Liver (tissue), 9 donors: ENCODE data around the gene PNLIPRP3. TPM values are rescaled to one million over a fixed set of nuclear protein-coding genes. Genes with fewer than 3 reads are reported as not detected.

Experiments used
- DNase-seq: peaks from one replicate; pipeline ENCODE4 v3.0.0-alpha.2; 2017; ENCODE audit warnings: low spot score
- H3K27ac ChIP-seq, 2 donors: one replicate each; pipeline ENCODE4 v1.7.0; 2013; ENCODE audit warnings: inconsistent platforms in 2 of 2, low read length in 2 of 2, control low read depth in 1 of 2, low read depth in 1 of 2, mild to moderate bottlenecking in 1 of 2
- H3K27me3 ChIP-seq, 4 donors: one replicate each; pipeline versions ENCODE4 v1.6.1 to v1.7.0; 2013; ENCODE audit warnings: low read length in 3 of 4, inconsistent platforms in 1 of 4, mild to moderate bottlenecking in 1 of 4, moderate library complexity in 1 of 4; ENCODE audit not compliant: control insufficient read depth in 4 of 4, insufficient read depth in 4 of 4
- H3K36me3 ChIP-seq, 4 donors: one replicate each; pipeline versions ENCODE4 v1.6.1 to v1.7.0; 2013; ENCODE audit warnings: low read length in 3 of 4, mild to moderate bottlenecking in 3 of 4, low read depth in 1 of 4, moderate library complexity in 1 of 4; ENCODE audit not compliant: control insufficient read depth in 4 of 4, insufficient read depth in 3 of 4
- H3K4me1 ChIP-seq, 4 donors: one replicate each; pipeline versions ENCODE4 v1.6.1 to v1.7.0; 2013; ENCODE audit warnings: low read length in 3 of 4, mild to moderate bottlenecking in 3 of 4, moderate library complexity in 1 of 4; ENCODE audit not compliant: control insufficient read depth in 4 of 4, insufficient read depth in 4 of 4
- H3K4me3 ChIP-seq, 3 donors: one replicate each; pipeline versions ENCODE4 v1.6.1 to v1.7.0; 2013; ENCODE audit warnings: low read length in 3 of 3, control low read depth in 1 of 3, low read depth in 1 of 3, mild to moderate bottlenecking in 1 of 3
- H3K9ac ChIP-seq, 2 donors: one replicate each; pipeline ENCODE4 v1.7.0; 2013; ENCODE audit warnings: low read length in 2 of 2, mild to moderate bottlenecking in 2 of 2, moderate library complexity in 2 of 2, control low read depth in 1 of 2, low read depth in 1 of 2
- H3K9me3 ChIP-seq, 4 donors: one replicate each; pipeline versions ENCODE4 v1.6.1 to v1.7.0; 2013; ENCODE audit warnings: low read length in 3 of 4; ENCODE audit not compliant: control insufficient read depth in 4 of 4
- ATF3 ChIP-seq: IDR thresholded peaks from 2 replicates; pipeline ENCODE4 v1.6.1; 2016; ENCODE audit warnings: antibody characterized with exemption
- CTCF ChIP-seq: fragments of 150-350 bp; IDR thresholded peaks from 2 replicates; pipeline ENCODE4 v1.5.1; 2017; ENCODE audit warnings: improper control_type of control experiment, low read depth, low read length; ENCODE audit not compliant: missing input control
- EGR1 ChIP-seq, 2 donors: IDR thresholded peaks; 2 replicates each; pipeline ENCODE4 v1.6.1; 2016 to 2018; ENCODE audit warnings: antibody characterized with exemption in 2 of 2, low read depth in 2 of 2
- FOXA1 ChIP-seq: IDR thresholded peaks from 2 replicates; pipeline ENCODE4 v1.6.1; 2016; ENCODE audit warnings: antibody characterized with exemption
- FOXA2 ChIP-seq: IDR thresholded peaks from 2 replicates; pipeline ENCODE4 v1.6.1; 2016; ENCODE audit warnings: antibody characterized with exemption
- GABPA ChIP-seq, 2 donors: IDR thresholded peaks in 1 of 2; conservative IDR thresholded peaks in 1 of 2; 2 replicates each; pipeline ENCODE4 v1.6.1; 2016; ENCODE audit warnings: antibody characterized with exemption in 2 of 2, mild to moderate bottlenecking in 1 of 2, moderate library complexity in 1 of 2
- HNF4A ChIP-seq, 2 donors: conservative IDR thresholded peaks; 2 replicates each; pipeline ENCODE4 v1.6.1; 2016; ENCODE audit warnings: antibody characterized with exemption in 2 of 2, mild to moderate bottlenecking in 2 of 2
- HNF4G ChIP-seq: IDR thresholded peaks from 2 replicates; pipeline ENCODE4 v1.6.1; 2016; ENCODE audit warnings: antibody characterized with exemption
- JUND ChIP-seq, 2 donors: IDR thresholded peaks; 2 replicates each; pipeline ENCODE4 v1.6.1; 2016; ENCODE audit warnings: antibody characterized with exemption in 2 of 2
- NR2F2 ChIP-seq: IDR thresholded peaks from 2 replicates; pipeline ENCODE4 v1.6.1; 2016; ENCODE audit warnings: antibody characterized with exemption
- RAD21 ChIP-seq, 2 donors: IDR thresholded peaks; 2 replicates each; pipeline ENCODE4 v1.6.1; 2016; ENCODE audit warnings: antibody characterized with exemption in 2 of 2, mild to moderate bottlenecking in 2 of 2
- RXRA ChIP-seq, 2 donors: IDR thresholded peaks; 2 replicates each; pipeline ENCODE4 v1.6.1; 2017 to 2018; ENCODE audit warnings: antibody characterized with exemption in 2 of 2, mild to moderate bottlenecking in 1 of 2
- SP1 ChIP-seq: IDR thresholded peaks from 2 replicates; pipeline ENCODE4 v1.6.1; 2018; ENCODE audit warnings: antibody characterized with exemption, mild to moderate bottlenecking
- TAF1 ChIP-seq: conservative IDR thresholded peaks from 2 replicates; pipeline ENCODE4 v1.6.1; 2016; ENCODE audit warnings: antibody characterized with exemption, mild to moderate bottlenecking
- YY1 ChIP-seq: IDR thresholded peaks from 2 replicates; pipeline ENCODE4 v1.6.1; 2016; ENCODE audit warnings: antibody characterized with exemption, mild to moderate bottlenecking
- polyA plus RNA-seq, 2 donors: library from polyadenylated mRNA; stranded (reverse) in 1 of 2; unstranded in 1 of 2; fragments of 200-250 nt in 1 of 2; fragments of >200 nt in 1 of 2; fragmentation: Nextera tagmentation in 1 of 2; extraction: Ambion mirVana in 1 of 2; gene quantifications; one replicate each; pipeline versions ENCODE4 v1.2.1 to v1.2.3, GENCODE V29; 2013 to 2015
- total RNA-seq, 2 donors: library from RNA; depleted of rRNA; stranded (reverse); fragments of >200 nt; gene quantifications; one replicate each; pipeline ENCODE4 v1.2.3, GENCODE V29; 2014
- TF ChIP-seq, protein P1 (sequence below): IDR thresholded peaks from 2 replicates; pipeline ENCODE4 v1.6.1; 2016; ENCODE audit warnings: antibody characterized with exemption
- TF ChIP-seq, protein P2 (sequence below): IDR thresholded peaks from 2 replicates; pipeline ENCODE4 v1.6.1; 2016; ENCODE audit warnings: antibody characterized with exemption
- TF ChIP-seq, protein P3 (sequence below): IDR thresholded peaks from 2 replicates; pipeline ENCODE4 v1.6.1; 2016; ENCODE audit warnings: antibody characterized with exemption, mild to moderate bottlenecking
- donor health status: healthy.
- donor health status: healthy.
- donor health status: healthy.
- donor health status: healthy.
- donor health status: healthy.

PNLIPRP3 gene
- total and polyA plus RNA-seq, 4 donors: not detected

DNA sequence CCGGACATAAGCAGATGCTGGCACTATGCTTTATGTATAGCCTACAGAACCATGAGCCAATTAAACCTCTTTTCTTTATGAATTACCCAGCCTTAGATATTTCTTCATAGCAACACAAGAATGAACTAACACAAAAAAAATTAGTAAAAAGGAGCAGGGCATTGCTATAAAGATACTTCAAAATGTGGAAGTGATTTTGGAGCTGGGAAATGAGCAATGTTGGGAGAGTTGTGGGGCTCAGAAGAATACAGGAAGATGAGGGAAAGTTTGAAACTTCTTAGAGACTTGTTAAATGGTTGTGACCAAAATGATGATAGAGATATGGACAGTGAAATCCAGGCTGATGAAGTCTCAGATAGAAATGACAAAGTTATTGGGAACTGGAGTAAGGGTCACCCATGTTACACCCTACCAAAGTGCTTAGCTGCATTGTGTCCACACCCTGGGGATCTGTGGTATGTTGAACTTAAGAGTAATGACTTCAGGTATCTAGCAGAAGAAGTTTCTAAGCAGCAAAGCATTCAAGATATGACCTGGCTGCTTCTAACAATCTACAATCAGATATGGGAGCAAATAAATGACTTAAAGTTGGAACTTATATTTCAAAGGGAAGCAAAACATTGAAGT, 24.2 kb downstream of the PNLIPRP3 start (continued):
- TF ChIP-seq, protein P1, sequence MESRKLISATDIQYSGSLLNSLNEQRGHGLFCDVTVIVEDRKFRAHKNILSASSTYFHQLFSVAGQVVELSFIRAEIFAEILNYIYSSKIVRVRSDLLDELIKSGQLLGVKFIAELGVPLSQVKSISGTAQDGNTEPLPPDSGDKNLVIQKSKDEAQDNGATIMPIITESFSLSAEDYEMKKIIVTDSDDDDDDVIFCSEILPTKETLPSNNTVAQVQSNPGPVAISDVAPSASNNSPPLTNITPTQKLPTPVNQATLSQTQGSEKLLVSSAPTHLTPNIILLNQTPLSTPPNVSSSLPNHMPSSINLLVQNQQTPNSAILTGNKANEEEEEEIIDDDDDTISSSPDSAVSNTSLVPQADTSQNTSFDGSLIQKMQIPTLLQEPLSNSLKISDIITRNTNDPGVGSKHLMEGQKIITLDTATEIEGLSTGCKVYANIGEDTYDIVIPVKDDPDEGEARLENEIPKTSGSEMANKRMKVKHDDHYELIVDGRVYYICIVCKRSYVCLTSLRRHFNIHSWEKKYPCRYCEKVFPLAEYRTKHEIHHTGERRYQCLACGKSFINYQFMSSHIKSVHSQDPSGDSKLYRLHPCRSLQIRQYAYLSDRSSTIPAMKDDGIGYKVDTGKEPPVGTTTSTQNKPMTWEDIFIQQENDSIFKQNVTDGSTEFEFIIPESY: no peak

DNA sequence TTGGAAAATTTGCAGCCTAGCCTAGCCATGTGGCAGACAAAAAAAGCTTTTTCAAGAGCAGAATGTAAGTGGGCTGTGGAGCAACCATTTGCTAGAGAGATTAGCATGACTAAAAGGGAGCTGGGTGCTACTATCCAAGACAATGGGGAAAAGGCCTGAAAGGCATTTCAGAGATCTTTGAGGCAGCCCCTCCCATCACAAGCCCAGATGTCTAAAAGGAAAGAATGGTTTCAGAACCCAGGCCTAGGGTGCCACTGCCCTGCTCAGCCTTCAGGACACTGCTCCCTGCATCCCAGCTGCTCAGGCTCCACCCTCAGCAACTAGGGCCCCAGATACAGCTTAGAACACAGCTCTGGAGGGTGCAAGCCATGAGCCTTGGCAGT, 24.7 kb downstream of the PNLIPRP3 start:
- TF ChIP-seq GABPA (IDR thresholded peaks at IDR 0.05 in 1 of 2, conservative IDR thresholded peaks at IDR 0.05 in 1 of 2) (no peak), EGR1 (IDR thresholded peaks at IDR 0.05; ENCODE audit: low read depth in 2 of 2) (no peak), TAF1 (no peak), FOXA2 (no peak), SP1 (no peak), ATF3 (no peak), HNF4G (no peak), RXRA (IDR thresholded peaks at IDR 0.05) (no peak)
- TF ChIP-seq, protein P2, sequence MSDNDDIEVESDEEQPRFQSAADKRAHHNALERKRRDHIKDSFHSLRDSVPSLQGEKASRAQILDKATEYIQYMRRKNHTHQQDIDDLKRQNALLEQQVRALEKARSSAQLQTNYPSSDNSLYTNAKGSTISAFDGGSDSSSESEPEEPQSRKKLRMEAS: no peak
- TF ChIP-seq, protein P3, sequence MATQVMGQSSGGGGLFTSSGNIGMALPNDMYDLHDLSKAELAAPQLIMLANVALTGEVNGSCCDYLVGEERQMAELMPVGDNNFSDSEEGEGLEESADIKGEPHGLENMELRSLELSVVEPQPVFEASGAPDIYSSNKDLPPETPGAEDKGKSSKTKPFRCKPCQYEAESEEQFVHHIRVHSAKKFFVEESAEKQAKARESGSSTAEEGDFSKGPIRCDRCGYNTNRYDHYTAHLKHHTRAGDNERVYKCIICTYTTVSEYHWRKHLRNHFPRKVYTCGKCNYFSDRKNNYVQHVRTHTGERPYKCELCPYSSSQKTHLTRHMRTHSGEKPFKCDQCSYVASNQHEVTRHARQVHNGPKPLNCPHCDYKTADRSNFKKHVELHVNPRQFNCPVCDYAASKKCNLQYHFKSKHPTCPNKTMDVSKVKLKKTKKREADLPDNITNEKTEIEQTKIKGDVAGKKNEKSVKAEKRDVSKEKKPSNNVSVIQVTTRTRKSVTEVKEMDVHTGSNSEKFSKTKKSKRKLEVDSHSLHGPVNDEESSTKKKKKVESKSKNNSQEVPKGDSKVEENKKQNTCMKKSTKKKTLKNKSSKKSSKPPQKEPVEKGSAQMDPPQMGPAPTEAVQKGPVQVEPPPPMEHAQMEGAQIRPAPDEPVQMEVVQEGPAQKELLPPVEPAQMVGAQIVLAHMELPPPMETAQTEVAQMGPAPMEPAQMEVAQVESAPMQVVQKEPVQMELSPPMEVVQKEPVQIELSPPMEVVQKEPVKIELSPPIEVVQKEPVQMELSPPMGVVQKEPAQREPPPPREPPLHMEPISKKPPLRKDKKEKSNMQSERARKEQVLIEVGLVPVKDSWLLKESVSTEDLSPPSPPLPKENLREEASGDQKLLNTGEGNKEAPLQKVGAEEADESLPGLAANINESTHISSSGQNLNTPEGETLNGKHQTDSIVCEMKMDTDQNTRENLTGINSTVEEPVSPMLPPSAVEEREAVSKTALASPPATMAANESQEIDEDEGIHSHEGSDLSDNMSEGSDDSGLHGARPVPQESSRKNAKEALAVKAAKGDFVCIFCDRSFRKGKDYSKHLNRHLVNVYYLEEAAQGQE: no peak

DNA sequence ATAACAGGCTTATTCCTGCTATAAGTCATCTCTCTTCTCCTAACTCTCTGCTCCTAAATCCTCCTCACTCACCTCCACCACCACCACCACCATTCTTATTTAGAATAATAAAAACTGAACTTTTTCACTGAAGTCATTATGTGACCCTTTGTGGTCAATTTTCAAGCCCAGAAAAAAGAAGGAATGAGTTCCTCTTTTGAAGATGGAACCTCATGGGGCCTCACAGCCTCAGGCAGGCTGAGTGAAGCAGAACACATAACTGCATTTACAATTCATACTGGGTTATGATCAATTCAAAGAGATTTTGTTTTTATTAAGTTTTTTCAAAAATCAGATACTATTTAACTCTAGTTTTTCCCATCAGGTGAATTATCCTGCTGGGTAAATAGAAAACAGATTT, 29.8 kb downstream of the PNLIPRP3 start:
- H3K36me3 ChIP-seq: no peaks in the 10 kb centered on the region
- TF ChIP-seq RAD21 (IDR thresholded peaks at IDR 0.05) (no peak), FOXA1 (no peak), TAF1 (no peak), ATF3 (no peak), NR2F2 (no peak), YY1 (no peak), EGR1 (IDR thresholded peaks at IDR 0.05; ENCODE audit: low read depth in 2 of 2) (no peak), HNF4A (conservative IDR thresholded peaks at IDR 0.05) (no peak), RXRA (IDR thresholded peaks at IDR 0.05) (no peak), SP1 (no peak), FOXA2 (no peak), HNF4G (no peak), GABPA (IDR thresholded peaks at IDR 0.05 in 1 of 2, conservative IDR thresholded peaks at IDR 0.05 in 1 of 2) (no peak), JUND (IDR thresholded peaks at IDR 0.05) (no peak), CTCF (no peak)
- TF ChIP-seq, protein P1: no peak
- TF ChIP-seq, protein P2: no peak
- H3K27ac ChIP-seq: no peak overlapping the region
- H3K9me3 ChIP-seq: no peaks in the 10 kb centered on the region
- no peaks in the 10 kb centered on the region for H3K4me1 ChIP-seq
- H3K27me3 ChIP-seq: no peaks in the 10 kb centered on the region
- H3K4me3 ChIP-seq: no peak overlapping the region
- no peak for DNase-seq
- H3K9ac ChIP-seq: no peak overlapping the region

More for the DNA sequence above, 24.7 kb downstream of the PNLIPRP3 start:
- no peaks in the 10 kb centered on the region for H3K4me1 ChIP-seq
- no peak overlapping the region for H3K27ac ChIP-seq
- no peaks in the 10 kb centered on the region for H3K36me3 ChIP-seq
- H3K4me3 ChIP-seq: no peak overlapping the region
- no peak for DNase-seq
- H3K27me3 ChIP-seq: no peaks in the 10 kb centered on the region
- no peaks in the 10 kb centered on the region for H3K9me3 ChIP-seq
- H3K9ac ChIP-seq: no peak overlapping the region
